ENCODE results near the gene MSMO1. TPM values are rescaled to one million over a fixed set of nuclear protein-coding genes. Genes with fewer than 3 reads are reported as not detected.

The MSMO1 gene
- total RNA-seq, 1 donor from 2014 or later: 7.3 TPM

DNA sequence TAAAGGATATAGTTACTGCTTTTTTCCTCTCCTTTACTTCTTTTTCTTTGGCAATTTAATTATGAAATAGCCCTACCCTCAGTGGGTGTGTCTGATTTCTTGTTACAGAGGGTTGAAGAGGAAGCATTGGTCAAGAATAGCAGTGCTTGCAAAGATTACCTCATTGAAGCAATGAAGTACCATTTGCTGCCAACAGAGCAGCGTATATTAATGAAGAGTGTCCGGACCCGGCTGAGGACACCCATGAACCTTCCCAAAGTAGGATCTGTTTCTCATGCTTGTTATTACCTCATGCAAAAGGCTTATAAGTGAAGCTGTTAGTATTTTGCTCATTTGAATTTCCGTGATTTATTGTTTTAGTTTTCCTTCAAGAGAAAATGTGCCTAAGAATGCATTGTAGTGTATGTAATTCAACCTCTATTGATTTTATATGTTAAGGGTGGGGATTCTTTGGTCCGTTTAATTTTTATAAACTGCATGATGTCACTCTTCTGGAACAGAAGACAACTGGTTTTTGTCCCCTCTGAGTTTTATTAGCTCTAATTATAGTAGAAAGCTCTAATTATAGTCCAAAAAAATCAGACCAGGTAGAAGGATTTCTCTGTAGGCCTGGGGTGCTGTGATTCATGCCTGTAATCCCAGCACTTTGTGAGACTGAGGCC is 27.9 kb upstream of the MSMO1 start:
- DNase-seq: no peak
- Histone ChIP-seq H3K4me3 (no peak overlapping the region), H3K36me3 (peaks cover 17% of the 10 kb centered on the region), H3K4me1 (peaks cover 15% of the 10 kb centered on the region), H3K27ac (replicated peaks) (no peak overlapping the region), H3K27me3 (ENCODE audit: low read depth) (no peaks in the 10 kb centered on the region), H3K9me3 (replicated peaks) (no peaks in the 10 kb centered on the region)
- TF ChIP-seq, protein P1, sequence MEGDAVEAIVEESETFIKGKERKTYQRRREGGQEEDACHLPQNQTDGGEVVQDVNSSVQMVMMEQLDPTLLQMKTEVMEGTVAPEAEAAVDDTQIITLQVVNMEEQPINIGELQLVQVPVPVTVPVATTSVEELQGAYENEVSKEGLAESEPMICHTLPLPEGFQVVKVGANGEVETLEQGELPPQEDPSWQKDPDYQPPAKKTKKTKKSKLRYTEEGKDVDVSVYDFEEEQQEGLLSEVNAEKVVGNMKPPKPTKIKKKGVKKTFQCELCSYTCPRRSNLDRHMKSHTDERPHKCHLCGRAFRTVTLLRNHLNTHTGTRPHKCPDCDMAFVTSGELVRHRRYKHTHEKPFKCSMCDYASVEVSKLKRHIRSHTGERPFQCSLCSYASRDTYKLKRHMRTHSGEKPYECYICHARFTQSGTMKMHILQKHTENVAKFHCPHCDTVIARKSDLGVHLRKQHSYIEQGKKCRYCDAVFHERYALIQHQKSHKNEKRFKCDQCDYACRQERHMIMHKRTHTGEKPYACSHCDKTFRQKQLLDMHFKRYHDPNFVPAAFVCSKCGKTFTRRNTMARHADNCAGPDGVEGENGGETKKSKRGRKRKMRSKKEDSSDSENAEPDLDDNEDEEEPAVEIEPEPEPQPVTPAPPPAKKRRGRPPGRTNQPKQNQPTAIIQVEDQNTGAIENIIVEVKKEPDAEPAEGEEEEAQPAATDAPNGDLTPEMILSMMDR (IDR thresholded peaks at IDR 0.05; ENCODE audit: borderline replicate concordance): no peak
- intact Hi-C loops (cut with micrococcal nuclease): no loop called here

DNA sequence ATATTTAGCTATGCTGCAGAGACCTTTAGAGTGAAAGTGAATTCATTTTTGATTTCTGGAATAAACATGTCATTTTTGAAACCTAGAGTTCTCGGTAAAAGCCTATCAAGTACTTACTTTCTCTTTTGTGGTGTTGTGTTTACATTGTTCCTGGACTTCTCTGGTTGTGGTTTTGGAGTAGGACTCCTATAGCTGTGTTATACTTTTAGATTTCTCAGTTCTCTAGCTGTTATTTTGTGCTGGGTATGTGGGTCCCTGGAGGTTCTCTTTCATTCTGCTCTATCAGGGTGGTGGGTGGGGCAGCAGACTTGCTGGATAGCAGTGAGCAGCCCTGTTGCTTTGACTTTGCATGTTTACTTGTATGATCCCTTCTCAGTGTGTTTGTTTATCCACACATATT is 25.6 kb upstream of the MSMO1 start:
- no peak overlapping the region for H3K27ac ChIP-seq (replicated peaks)
- peaks cover 17% of the 10 kb centered on the region for H3K36me3 ChIP-seq
- H3K27me3 ChIP-seq (ENCODE audit: low read depth): no peaks in the 10 kb centered on the region
- DNase-seq: no peak
- TF ChIP-seq, protein P1 (IDR thresholded peaks at IDR 0.05; ENCODE audit: borderline replicate concordance): no peak
- H3K4me1 ChIP-seq: peaks cover 15% of the 10 kb centered on the region
- intact Hi-C loops (cut with micrococcal nuclease): no loop called here
- no peaks in the 10 kb centered on the region for H3K9me3 ChIP-seq (replicated peaks)
- peak overlapping the region; percentile 24 for H3K4me3 ChIP-seq

DNA sequence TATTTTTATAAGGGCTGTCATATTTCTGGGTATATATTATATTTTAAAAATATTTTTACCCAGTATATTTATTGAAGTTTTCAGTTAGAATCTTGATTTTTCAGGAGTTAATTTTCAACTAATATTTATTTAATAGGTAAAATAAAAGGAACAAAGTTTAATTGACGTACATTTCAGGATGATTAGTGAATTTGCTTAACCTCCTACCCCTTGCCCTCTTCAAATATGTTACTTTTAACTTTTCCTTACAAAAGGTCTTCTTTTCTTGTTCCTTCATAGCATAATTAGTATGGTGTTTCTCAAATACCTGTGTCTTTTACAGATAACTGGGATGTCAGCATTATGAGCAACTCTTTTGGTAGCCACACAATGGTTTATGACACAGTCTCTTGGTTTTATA is 24.8 kb upstream of the MSMO1 start:
- intact Hi-C loops (cut with micrococcal nuclease): no loop called here
- peaks cover 14% of the 10 kb centered on the region for H3K36me3 ChIP-seq
- DNase-seq: no peak
- H3K27me3 ChIP-seq (ENCODE audit: low read depth): no peaks in the 10 kb centered on the region
- H3K4me3 ChIP-seq: no peak overlapping the region
- no peaks in the 10 kb centered on the region for H3K9me3 ChIP-seq (replicated peaks)
- H3K27ac ChIP-seq (replicated peaks): no peak overlapping the region
- TF ChIP-seq, protein P1 (IDR thresholded peaks at IDR 0.05; ENCODE audit: borderline replicate concordance): no peak
- peaks cover 15% of the 10 kb centered on the region for H3K4me1 ChIP-seq

DNA sequence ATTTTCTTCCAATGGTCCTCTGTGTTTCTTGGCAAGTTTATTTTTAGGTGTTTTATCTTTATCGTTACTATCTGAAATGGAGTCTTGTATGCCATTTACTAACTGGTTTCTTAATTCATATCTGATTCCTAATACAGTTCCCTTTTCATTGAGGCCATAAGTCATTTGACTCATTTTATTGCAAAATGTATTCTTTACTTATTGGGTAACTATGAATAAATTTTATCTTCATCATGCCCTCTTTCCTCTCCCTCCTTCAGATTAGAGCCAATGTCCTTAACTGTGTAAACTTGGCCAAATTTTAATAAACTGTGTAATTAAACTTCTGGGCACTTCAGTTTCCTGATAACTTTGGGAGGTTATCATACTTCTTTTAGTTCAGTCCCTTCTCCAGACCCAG is 19.3 kb upstream of the MSMO1 start:
- intact Hi-C loops (cut with micrococcal nuclease): no loop called here
- no peak overlapping the region for H3K27ac ChIP-seq (replicated peaks)
- TF ChIP-seq, protein P1 (IDR thresholded peaks at IDR 0.05; ENCODE audit: borderline replicate concordance): no peak

DNA sequence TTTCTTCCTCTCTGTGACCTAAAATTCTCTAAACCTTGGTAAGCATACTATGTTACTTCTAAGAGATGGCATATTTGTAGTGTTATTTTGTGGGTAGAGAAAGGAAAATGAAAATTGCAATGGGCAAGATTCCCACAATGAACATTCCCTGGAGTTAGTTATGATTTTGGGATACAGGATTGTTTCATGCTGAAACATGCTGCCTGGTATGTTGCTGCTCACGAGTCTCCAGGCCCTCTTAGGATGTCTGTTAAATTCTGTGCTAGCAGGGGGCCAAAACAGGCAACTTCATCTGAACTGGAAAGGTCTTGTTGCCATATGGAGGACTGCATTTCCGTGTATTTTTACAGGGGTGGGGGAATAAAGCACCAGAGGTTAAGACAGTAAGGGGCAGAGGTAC is 18.9 kb upstream of the MSMO1 start:
- no peak overlapping the region for H3K4me3 ChIP-seq
- H3K36me3 ChIP-seq: peaks cover 22% of the 10 kb centered on the region
- intact Hi-C loops (cut with micrococcal nuclease): no loop called here
- no peaks in the 10 kb centered on the region for H3K4me1 ChIP-seq
- H3K27me3 ChIP-seq (ENCODE audit: low read depth): no peaks in the 10 kb centered on the region
- H3K27ac ChIP-seq (replicated peaks): no peak overlapping the region
- DNase-seq: no peak
- TF ChIP-seq, protein P1 (IDR thresholded peaks at IDR 0.05; ENCODE audit: borderline replicate concordance): no peak
- no peaks in the 10 kb centered on the region for H3K9me3 ChIP-seq (replicated peaks)

More for the DNA sequence above, 19.3 kb upstream of the MSMO1 start:
- H3K9me3 ChIP-seq (replicated peaks): no peaks in the 10 kb centered on the region
- H3K4me3 ChIP-seq: no peak overlapping the region
- peaks cover 20% of the 10 kb centered on the region for H3K36me3 ChIP-seq
- no peaks in the 10 kb centered on the region for H3K4me1 ChIP-seq
- DNase-seq: no peak
- no peaks in the 10 kb centered on the region for H3K27me3 ChIP-seq (ENCODE audit: low read depth)

All from left ventricle myocardium inferior (tissue), 1 donor.